HuH-7.5 (cell line): ENCODE data around the gene ZNF862.
A peak's percentile ranks its signal among the peaks of the same experiment; 100 is the strongest.

Source experiments
- DNase-seq: peaks from one replicate; pipeline ENCODE4 v3.0.0; 2011; ENCODE audit warnings: low spot score

The ZNF862 gene

DNA sequence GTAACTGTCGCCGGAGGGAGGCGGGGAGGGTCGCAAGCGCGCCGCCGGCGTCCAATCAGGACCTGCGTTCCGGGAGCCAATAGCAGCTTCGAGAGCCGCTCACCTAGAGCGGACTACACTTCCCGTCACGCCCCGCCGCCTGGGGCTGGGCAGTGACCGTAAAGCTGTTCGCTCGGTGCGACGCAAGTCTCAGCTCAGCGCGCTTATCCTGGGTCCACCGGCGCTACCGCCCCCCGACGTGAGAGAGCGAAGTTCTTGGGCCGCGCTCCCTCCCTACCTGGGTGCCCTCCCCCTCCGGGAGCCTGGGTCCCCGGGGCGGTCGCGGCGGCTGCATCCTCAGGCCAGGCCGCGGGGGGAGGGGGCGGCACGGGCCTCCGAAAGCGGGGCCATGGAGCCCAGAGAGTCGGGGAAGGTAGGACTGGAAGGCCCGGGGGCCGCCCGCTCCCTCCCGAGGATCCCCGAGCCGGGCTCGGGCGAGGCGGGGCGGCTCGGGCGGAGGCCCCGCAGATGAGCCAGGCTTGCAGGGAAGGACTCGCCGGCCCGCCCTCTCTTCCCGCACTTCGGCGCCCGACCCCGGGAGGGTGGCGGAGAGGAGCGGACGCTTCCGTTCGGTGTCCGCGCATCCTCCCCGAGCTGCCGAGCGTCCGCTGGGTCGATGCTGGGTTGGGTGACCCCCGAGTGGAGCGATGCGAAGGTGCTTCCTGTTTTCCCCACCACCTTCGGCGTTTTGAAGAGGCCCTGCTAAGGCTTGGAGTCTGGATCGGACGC, at the start of gene ZNF862:
Gene ZNF862, plus strand, starts transcription at position 152 of the 768 bp plus-strand sequence. Its CDS starts 237 bp downstream, at position 389.
- DNase-seq = peak; percentile 99

GRCh38 chr7:149789101-149789500, 49.1 kb upstream of the ZNF862 start:
- no peak for DNase-seq

GRCh38 chr7:149790146-149790548, 48.0 kb upstream of the ZNF862 start:
- no peak for DNase-seq

DNA sequence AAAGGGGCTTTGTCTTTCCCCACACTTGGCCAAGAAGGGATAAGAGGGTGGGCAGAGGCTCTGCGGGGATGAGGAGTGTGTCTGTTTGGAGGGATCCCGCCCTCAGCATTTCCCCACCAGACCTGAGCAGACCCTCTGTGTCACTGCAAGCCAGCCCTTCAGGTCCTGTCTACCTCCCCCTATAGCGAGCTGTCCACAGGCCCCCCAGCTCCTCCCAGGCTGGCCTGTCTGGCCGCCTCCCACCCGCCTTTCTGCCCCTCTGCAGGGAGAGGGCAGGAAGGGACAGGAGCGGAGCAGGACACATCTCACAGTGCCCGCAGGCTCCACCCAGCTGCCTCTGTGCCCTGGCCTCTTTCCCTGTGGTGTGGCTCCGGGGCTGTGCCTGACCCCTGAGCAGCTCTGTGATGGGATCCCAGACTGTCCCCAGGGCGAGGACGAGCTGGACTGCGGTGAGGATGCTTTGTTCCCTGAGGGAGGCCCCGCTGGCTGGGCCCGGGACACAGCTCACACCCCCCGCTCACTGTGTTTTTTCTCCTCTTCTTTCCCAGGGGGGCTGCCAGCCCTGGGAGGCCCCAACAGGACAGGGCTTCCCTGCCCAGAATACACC, 47.3 kb upstream of the ZNF862 start:
- DNase-seq = no peak

DNA sequence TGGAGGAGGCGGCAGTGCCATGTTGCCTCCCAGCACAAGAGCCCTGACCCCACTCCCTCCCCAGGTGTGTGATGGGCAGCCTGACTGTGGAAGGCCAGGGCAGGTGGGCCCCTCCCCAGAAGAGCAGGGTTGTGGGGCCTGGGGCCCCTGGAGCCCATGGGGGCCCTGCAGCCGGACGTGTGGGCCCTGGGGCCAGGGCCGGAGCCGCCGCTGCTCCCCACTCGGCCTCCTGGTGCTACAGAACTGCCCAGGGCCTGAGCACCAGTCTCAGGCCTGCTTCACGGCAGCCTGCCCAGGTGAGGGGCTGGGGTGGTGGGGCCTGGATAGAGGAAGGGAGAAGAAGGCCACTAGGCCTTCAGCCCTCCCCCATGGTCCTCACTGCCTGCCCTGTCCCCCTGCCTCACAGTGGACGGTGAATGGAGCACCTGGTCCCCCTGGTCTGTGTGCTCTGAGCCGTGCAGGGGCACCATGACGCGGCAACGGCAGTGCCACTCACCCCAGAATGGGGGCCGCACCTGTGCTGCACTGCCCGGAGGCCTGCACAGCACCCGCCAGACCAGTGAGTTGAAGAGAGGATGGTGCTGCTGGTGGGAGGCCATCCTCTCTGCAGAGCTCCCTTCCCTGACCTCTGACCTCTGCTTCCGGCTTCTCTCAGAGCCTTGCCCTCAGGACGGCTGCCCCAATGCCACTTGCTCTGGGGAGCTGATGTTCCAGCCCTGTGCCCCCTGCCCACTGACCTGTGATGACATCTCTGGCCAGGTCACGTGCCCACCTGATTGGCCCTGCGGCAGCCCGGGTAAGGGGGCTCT, 46.6 kb upstream of the ZNF862 start:
- no peak for DNase-seq

DNA sequence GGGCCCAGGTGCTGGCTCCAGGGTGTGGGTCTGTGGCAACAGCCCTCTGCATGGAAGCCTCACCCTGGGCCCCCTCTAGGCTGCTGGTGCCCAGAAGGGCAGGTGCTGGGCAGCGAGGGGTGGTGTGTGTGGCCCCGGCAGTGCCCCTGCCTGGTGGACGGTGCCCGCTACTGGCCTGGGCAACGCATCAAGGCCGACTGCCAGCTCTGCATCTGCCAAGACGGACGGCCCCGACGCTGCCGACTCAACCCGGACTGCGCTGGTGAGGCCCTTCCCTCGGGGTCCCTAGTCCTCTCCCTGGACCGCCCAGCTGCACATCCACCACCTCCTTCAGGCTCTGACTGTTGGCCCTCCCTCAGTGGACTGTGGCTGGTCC, 46.0 kb upstream of the ZNF862 start:
- DNase-seq = no peak

DNA sequence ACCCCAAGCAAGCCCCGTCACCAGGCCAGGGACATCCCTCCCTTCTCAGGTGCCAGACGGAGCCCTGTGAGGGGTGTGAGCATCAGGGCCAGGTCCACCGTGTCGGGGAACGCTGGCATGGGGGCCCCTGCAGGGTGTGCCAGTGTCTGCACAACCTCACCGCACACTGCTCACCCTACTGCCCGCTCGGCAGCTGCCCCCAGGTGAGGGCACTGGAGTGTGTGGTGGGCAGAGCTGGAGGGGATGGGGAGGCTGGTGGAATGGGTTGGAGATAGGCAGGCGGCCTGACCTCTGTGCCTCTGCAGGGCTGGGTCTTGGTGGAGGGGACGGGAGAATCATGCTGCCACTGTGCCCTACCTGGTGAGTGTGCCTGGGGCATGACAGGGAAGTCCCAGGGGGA, 44.9 kb upstream of the ZNF862 start:
- DNase-seq = no peak

DNA sequence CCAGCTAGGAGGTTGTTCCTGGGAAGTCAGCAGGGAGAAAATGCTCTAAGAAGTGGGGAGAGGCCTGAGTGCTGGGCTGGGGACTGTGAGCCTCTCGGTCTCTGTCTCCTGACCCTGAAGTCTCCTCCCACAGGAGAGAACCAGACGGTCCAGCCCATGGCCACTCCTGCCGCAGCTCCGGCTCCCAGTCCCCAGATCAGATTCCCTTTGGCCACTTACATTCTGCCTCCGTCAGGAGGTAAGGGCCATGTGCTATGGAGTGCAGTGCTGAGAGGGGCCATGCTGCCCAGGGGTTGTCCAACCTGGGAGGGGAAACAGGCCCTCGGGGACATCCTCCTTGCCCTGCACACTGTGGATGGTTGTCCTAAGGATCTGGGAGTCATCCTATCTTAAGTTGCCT, 43.5 kb upstream of the ZNF862 start:
- peak; percentile 63 for DNase-seq

DNA sequence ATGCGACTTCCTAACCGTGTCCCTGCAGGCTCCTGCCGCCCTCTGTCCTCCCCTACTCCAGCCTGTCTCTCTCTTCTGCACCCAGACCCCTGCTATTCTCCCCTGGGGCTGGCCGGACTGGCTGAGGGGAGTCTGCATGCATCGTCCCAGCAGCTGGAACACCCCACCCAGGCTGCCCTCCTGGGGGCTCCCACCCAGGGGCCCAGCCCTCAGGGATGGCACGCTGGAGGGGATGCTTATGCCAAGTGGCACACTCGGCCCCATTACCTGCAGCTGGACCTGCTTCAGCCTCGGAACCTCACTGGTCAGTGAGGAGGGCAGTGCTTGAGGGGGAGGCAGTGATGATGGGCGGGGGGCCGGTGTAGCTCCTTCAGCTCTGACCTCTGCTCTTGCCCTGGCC, 43.0 kb upstream of the ZNF862 start:
- DNase-seq = no peak

- DNase-seq = no peak
These were observed 41.8 kb upstream of the ZNF862 start for GRCh38 chr7:149796287-149796860.

DNA sequence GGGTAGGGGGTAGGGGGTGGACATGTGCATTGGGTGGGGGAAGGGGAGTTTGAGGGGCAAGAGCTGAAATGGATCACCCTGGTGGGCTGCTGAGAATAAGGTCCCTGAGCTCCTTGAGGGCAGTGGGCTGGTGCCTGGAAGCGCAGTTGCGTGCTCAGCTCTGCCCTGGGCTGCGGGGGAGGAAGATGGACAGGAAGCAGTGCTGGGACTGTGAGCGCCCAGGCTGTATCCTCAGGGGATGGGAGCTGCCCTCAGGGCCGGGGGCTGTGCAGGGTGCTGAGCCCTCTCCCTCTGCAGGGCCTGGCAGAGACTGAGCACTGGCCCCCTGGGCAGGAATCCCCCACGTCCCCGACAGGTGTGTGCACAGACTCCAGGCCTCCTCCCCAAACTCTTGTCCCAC, 40.4 kb upstream of the ZNF862 start:
- no peak for DNase-seq

DNA sequence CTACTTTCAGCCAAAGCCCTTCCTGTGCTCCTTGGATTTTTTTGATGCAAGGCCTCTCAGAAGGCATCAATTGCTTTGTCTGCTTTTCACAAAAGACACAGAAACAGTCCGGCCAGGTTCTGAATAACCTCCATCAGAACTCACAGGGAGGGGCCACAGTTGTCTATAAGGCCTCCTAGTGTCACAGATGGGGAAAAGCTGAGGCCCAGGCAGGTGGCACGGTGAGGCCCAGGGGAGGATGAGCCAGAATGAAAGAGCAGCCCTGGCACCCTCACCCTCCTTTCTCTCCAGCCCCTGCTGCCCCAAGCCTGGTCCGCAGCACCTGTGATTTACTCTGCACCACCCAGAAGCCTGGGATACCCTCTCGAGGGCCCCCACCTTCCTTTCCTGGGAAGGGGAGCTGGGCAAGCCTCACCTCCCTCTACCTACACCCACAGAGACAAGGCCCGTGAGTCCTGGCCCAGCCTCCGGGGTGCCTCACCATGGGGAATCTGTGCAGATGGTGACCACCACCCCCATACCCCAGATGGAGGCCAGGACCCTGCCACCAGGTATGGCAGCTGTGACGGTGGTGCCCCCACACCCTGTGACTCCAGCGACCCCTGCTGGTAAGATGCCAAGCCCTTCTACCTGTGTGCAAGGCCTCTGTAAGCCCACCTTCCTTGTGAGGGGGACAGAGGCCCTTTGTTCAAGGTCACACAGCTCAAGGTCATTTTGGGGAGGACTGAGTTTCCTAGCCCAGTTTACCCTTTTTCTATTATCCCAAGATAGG, 38.6 kb upstream of the ZNF862 start:
- DNase-seq = peak; percentile 72

DNA sequence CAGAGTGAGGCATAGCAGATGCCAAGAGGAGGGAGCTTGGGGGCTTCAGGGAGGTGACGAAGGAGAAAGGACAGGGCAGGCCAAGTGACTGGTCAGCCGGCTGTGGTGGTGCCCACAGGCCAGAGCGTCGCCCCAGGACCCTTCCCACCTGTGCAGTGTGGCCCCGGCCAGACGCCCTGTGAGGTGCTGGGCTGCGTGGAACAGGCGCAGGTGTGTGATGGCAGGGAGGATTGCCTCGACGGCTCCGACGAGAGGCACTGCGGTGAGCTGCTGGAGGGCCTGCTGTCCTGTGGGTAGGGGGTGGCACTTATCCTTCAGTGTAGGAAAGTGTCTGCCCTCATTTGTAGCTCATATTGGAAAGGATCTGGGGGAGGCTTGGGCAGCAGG, 38.0 kb upstream of the ZNF862 start:
- DNase-seq = no peak

DNA sequence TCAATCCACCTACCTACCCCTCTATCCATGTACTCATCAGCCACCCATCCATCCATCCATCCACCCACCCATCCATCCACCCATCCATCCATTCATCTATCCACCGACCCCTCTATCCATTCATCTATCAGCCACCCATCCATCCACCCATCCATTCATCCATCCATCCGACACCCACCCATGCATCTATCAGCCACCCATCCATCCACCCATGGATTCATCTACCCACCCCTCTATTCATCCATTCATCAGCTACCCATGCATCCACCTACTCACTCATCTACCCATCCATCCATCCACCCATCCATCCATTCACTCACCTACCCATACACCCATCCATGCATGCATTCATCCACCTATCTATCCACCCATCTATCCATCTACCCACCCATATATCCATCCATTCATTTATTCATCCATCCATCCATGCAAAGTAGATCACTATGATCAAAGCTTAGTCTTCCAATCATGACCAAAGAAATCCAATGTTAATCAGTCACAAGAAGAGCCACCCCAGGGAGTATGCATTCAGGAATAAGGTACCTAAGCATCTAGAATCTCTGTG, 37.1 kb upstream of the ZNF862 start:
- no peak for DNase-seq

- DNase-seq = no peak
These were observed 36.4 kb upstream of the ZNF862 start for GRCh38 chr7:149801816-149802215.

- DNase-seq = no peak
These were observed 35.2 kb upstream of the ZNF862 start for GRCh38 chr7:149802966-149803365.

DNA sequence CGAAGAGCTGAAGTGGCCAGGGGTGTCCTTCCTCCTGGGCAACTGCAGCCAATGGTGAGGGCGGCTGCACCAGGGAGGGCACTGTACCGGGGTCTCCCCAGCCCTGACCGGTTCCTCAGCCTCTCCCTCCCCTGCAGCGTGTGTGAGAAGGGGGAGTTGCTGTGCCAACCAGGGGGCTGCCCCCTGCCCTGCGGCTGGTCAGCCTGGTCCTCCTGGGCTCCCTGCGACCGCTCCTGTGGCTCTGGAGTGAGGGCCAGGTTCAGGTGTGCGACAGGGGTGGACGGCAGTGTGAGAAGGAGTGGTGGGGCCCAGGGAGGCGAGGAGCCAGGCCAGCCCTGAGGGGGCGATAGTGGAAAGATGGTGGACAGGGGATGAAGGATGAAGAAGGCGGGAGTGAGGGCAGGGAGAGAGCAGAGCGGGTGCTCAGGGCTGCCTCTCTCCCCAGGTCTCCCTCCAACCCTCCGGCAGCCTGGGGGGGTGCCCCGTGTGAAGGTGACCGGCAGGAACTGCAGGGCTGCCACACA, 34.6 kb upstream of the ZNF862 start:
- DNase-seq = no peak

DNA sequence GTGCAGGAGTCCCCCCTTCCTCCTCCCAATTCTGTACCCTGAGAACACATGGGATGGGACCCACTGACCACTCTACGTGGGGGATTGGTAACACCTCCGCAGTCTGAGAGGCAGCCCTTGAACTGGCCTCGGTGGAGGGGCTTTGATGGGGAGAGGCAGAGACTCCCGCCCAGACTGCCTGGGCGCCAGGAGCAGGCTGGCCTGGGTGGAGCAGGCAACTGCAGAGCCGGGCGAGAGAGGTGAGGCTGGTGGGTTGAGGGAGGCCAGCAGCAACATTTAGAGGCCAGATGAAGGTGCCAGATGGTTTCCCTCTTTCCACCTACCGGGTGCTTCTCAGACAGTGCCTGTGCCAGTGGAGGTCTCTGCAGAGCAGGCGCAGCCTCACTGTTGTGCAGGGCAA, 34.1 kb upstream of the ZNF862 start:
- DNase-seq = no peak

DNA sequence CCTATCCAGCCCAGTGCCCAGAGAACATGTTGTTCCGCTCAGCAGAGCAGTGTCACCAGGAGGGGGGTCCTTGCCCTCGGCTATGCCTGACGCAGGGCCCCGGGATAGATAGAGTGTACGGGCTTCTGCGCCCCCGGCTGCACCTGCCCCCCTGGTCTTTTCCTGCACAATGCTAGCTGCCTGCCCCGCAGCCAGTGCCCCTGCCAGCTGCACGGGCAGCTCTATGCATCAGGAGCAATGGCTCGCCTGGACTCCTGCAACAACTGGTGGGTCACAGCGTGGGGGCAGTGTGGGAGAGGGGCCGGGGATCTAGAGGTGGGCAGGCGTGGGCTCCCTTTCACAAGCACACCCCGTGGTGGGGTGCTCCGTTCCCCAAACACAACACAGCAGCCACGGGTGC, 31.4 kb upstream of the ZNF862 start:
- no peak for DNase-seq

DNA sequence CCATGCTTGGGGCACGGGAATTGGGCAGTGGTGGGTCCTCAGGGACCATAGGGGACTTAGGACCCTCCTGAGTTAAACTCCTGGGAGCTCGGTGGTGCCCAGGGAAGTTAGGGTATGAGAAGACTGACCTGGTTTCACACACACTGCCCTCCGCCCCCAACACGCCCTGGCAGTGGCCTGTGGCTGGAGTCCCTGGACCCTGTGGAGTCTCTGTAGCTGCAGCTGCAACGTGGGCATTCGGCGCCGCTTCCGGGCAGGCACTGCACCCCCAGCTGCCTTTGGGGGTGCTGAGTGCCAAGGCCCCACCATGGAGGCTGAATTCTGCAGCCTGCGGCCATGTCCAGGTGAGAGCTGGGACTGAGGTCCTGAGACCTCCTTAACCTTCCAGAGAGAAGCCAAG, 29.9 kb upstream of the ZNF862 start:
- DNase-seq = no peak

- DNase-seq = no peak
These were observed 29.0 kb upstream of the ZNF862 start for GRCh38 chr7:149809215-149809614.
